22Rv1 (cell line): Measurements from ENCODE around the gene LAMA1.

ENCODE experiments used
- H3K27ac ChIP-seq: fragments of 450-650 bp; 2 replicates; pipeline ENCODE4 v1.5.1; 2017
- ZFX ChIP-seq: fragments of 450-650 bp; IDR thresholded peaks from 2 replicates; pipeline ENCODE4 v1.6.1; 2017; ENCODE audit warnings: antibody characterized with exemption, borderline replicate concordance
- TF ChIP-seq, protein P1 (sequence below): fragments of 450-650 bp; IDR thresholded peaks from 2 replicates; pipeline ENCODE4 v1.5.1; 2017; ENCODE audit warnings: mild to moderate bottlenecking

The LAMA1 gene

DNA sequence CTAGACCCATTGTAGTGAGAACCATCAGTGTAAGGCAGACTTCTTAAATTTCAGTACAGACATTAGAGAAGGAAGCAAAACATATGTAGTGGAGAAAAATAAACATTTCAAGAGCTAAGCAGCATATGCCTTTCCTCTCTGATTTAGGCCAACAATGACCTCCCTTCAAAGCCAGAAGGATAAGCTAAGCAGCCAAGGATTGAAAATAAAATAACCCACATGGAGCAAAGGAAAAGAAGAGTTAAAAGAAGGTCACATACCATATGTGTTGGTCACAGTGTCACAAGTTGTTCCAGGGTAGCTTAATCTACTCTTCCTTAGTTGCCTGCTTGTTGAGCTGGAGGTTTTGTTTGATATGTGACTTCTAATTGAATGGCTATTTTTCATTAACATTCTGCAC lies 15.6 kb upstream of the LAMA1 start:
- H3K27ac ChIP-seq = no peak overlapping the region
- TF ChIP-seq, protein P1, sequence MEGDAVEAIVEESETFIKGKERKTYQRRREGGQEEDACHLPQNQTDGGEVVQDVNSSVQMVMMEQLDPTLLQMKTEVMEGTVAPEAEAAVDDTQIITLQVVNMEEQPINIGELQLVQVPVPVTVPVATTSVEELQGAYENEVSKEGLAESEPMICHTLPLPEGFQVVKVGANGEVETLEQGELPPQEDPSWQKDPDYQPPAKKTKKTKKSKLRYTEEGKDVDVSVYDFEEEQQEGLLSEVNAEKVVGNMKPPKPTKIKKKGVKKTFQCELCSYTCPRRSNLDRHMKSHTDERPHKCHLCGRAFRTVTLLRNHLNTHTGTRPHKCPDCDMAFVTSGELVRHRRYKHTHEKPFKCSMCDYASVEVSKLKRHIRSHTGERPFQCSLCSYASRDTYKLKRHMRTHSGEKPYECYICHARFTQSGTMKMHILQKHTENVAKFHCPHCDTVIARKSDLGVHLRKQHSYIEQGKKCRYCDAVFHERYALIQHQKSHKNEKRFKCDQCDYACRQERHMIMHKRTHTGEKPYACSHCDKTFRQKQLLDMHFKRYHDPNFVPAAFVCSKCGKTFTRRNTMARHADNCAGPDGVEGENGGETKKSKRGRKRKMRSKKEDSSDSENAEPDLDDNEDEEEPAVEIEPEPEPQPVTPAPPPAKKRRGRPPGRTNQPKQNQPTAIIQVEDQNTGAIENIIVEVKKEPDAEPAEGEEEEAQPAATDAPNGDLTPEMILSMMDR = no peak
- TF ChIP-seq ZFX = no peak

DNA sequence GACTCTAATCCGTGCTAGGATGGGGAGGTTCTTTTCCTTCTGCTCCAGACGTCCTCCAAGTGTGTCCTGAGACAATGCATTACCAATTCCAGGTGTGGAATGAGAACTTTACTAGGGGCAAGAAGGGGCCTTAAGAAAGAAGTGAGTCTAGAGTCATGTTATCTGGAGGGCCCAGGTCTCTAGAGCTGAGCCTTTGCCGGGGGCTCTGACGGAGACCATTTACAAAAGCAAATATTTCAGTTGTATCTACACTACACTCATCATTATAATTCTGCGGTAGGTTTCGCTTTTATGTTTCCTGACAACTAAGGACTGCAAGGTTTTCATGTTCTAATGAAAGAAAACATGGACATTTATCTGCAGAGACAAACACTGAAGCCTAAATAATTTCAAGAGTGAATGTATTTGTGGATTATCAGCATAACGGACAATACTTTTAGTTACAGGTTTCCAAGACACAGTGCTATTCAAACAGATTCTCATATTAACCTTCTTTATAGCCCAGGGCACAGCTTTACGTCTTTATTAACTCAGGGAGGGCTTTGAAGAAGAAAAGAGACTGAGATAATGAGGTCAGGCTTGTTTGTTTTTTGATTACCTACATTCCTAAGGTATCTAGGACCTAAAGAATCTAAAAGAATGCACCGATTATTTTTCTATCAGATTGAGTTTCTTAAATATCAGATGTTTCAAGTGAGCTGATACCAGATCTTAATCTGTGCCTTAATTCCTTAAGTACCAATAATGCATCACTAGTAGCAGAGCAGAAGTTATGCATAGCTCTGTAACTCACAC lies 15.0 kb upstream of the LAMA1 start:
- TF ChIP-seq, protein P1 = no peak
- TF ChIP-seq ZFX = no peak
- H3K27ac ChIP-seq = no peak overlapping the region

DNA sequence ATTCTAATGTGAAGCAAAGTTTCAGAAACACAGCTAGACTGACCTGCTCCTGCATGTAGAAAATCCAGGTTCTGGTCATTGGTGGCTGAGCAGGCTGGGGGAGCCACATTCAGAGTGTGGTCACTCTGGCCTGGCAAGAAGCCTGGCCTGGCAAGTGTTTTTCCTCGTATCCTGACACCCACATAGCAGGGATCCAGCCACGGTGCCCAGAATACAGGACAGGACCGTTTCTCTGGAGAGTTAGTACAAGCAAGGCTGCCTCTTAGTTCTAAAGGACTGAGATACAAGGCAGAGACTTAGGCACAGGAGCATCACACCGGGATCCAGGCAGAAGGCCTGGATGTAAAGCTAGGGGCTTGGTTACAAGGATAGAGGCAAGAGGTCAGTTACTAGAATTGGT lies 4.8 kb upstream of the LAMA1 start:
- TF ChIP-seq, protein P1 = no peak
- TF ChIP-seq ZFX = no peak
- H3K27ac ChIP-seq = no peak overlapping the region

DNA sequence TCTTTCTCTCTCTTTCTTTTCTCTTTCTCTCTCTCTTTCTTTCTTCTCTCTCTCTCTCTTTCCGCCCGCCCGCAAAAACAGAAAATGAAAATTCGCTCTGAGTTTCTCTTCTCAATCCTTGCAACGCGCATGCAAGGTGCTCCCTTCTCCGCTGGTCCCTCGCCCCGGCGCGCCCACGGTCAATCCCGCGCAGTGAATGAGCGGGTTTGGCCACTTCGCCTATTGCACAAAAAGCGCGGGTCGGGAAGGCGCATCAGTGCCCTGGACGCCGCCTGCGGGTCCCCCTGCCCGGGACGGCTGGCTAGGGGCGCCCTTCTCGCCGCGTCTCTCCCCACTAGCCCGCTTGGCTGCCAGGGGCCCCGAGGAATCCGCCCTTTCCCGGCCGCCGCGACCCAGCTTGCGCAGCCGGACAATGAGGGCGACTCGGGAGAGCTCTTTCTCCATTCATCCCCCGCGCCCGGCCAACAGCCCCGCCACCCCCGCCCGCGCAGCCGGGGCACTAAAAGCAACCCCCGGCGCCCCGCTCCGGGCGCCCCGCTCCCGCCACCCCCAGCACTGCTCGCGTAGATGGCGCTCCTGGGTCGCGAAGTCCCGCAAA lies 706 bp downstream of the LAMA1 start:
- TF ChIP-seq ZFX = no peak
- TF ChIP-seq, protein P1 = no peak
- no peak overlapping the region for H3K27ac ChIP-seq

DNA sequence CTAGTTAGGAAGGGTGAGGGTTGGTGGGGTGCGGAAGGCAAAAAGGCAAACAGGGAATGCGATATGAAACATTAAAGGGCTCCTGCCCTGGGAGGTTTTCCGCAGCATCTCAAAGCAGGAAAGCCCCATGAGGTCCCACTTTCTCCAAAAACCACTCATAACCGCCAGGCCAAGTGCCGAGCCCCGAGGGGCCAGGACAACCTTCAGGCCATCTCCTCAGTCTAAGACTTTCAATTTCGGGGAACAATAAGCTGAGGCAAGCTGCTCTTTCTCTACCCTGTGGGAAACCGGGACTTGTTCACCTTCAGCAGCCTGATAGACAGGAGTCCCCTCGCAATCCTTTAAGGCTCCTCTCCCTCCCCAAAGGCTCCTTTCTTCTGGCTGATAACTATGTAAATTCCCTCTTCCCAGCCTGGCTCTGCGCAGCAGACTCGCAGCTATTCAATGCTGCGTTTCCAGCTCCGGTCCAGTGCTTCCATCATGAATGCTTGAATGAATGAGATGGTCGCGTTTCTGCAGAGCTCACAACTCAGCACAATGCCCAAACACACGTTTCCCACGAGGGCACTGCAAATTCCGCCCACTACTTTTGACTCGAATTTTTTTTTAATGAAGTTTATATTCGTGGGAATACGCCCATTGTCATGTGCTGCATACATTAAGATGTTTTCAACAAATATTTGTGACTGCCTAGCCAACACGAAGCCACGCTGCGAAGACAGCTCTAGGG lies 1.4 kb downstream of the LAMA1 start:
- TF ChIP-seq, protein P1 = no peak
- no peak for TF ChIP-seq ZFX

DNA sequence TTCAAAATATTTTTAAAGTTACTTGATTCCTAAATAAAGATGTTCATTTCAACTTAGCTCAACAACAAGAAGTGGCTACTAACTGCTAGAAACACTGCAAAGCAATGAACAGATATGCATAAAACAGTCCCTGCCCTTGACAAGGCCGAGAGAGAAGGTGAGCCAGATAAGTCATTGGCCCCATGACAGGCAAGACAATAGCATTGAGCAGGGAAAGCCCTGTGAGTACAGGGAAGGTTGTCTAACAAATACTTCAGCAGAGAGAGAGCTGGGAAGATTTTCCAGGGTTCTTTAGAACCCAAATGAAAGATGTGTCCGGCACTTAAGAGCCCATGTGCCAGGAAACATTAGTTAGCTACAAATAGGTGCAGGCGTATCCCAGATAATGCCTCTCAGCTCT lies 4.7 kb downstream of the LAMA1 start:
- no peak overlapping the region for H3K27ac ChIP-seq
- no peak for TF ChIP-seq ZFX
- TF ChIP-seq, protein P1 = no peak

More for the DNA sequence above, 1.4 kb downstream of the LAMA1 start:
- no peak overlapping the region for H3K27ac ChIP-seq
